Right lobe of liver (tissue), 4 donors: ENCODE data around the gene MREG.

Experiments
- POLR2A ChIP-seq: fragments of 450-650 bp; IDR thresholded peaks from one replicate; pipeline ENCODE4 v1.6.1; 2017; ENCODE audit warnings: antibody characterized with exemption, mild to moderate bottlenecking
- TF ChIP-seq, protein P1 (sequence below), 4 donors: fragments of 200-600 bp in 3 of 4; fragments of 450-650 bp in 1 of 4; IDR thresholded peaks; one replicate each; pipeline versions ENCODE4 v1.5.1 to v1.8.0; 2016 to 2022; ENCODE audit warnings: antibody characterized with exemption in 4 of 4, mild to moderate bottlenecking in 2 of 4
- donor health status: DM: no; HTN: no; CAD: no.
- donor health status: DM: no; HTN: no; CAD: no.
- donor health status: DM: no; HTN: yes; CAD: no.

DNA sequence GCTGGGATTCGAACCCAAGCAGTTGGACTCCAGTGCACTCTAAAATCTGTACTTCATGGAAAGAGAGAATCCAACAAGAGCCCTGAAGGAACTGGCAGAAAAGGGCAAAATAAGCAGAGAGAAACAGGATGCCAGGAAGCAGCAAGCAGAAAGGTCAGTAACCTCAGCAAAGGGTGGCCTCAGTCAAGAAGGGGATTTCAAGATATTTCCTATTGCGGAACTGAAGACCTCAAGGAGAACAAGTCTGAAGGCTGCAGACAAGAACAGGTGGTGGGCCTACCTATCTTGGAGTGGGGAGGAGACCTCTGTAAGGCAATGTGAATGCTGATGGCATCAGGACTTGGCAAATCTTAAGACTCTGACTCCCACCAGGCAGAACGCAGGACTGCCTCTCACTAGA lies 20.1 kb upstream of the MREG start:
- TF ChIP-seq, protein P1, sequence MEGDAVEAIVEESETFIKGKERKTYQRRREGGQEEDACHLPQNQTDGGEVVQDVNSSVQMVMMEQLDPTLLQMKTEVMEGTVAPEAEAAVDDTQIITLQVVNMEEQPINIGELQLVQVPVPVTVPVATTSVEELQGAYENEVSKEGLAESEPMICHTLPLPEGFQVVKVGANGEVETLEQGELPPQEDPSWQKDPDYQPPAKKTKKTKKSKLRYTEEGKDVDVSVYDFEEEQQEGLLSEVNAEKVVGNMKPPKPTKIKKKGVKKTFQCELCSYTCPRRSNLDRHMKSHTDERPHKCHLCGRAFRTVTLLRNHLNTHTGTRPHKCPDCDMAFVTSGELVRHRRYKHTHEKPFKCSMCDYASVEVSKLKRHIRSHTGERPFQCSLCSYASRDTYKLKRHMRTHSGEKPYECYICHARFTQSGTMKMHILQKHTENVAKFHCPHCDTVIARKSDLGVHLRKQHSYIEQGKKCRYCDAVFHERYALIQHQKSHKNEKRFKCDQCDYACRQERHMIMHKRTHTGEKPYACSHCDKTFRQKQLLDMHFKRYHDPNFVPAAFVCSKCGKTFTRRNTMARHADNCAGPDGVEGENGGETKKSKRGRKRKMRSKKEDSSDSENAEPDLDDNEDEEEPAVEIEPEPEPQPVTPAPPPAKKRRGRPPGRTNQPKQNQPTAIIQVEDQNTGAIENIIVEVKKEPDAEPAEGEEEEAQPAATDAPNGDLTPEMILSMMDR (IDR thresholded peaks at IDR 0.05): no peak
- no peak for TF ChIP-seq POLR2A
